GM23338 (cell line): ENCODE measurements around the gene BMPER. TPM values are rescaled to one million over a fixed set of nuclear protein-coding genes. Genes with fewer than 3 reads are reported as not detected.

Source experiments
- ATAC-seq: fragments of 200-7000 bp; cut with Tn5 transposase; 3 replicates; pipeline ENCODE4 v1.9.1; 2020
- DNase-seq: peaks from one replicate; pipeline ENCODE4 v3.0.0-alpha.2; 2015; ENCODE audit warnings: low spot score
- H2AFZ ChIP-seq: fragments of 200-600 bp; sonication (generic); 2 replicates; pipeline ENCODE4 v1.8.0; 2016; ENCODE audit warnings: antibody characterized with exemption, mild to moderate bottlenecking, moderate library complexity
- H3F3A ChIP-seq: fragments of 200-600 bp; sonication (generic); replicated peaks from 2 replicates; pipeline ENCODE4 v1.8.0; 2017; ENCODE audit warnings: antibody characterized with exemption, mixed run types, low read depth
- H3K27ac ChIP-seq: fragments of 200-600 bp; sonication (generic); 2 replicates; pipeline ENCODE4 v1.6.1; 2016; ENCODE audit warnings: low read depth
- H3K27me3 ChIP-seq: fragments of 200-600 bp; sonication (generic); 2 replicates; pipeline ENCODE4 v1.8.0; 2016; ENCODE audit warnings: mild to moderate bottlenecking, mixed run types, moderate library complexity; ENCODE audit not compliant: insufficient read depth
- H3K36me3 ChIP-seq: fragments of 200-600 bp; sonication (generic); 2 replicates; pipeline ENCODE4 v1.8.0; 2016; ENCODE audit warnings: mild to moderate bottlenecking; ENCODE audit not compliant: insufficient read depth
- H3K4me1 ChIP-seq: fragments of 200-600 bp; sonication (generic); 2 replicates; pipeline ENCODE4 v1.8.0; 2016; ENCODE audit warnings: mild to moderate bottlenecking, moderate library complexity; ENCODE audit not compliant: insufficient read depth
- H3K4me2 ChIP-seq: fragments of 200-600 bp; sonication (generic); 2 replicates; pipeline ENCODE4 v1.7.1; 2017; ENCODE audit warnings: mixed run types
- H3K4me3 ChIP-seq: fragments of 200-600 bp; sonication (generic); 2 replicates; pipeline ENCODE4 v1.6.1; 2016; ENCODE audit warnings: mixed run types
- H3K79me2 ChIP-seq: fragments of 200-600 bp; sonication (generic); replicated peaks from 2 replicates; pipeline ENCODE4 v1.8.0; 2017; ENCODE audit warnings: mild to moderate bottlenecking; ENCODE audit not compliant: insufficient read depth
- H3K9me2 ChIP-seq: fragments of 200-600 bp; sonication (generic); 2 replicates; pipeline ENCODE4 v1.8.0; 2017; ENCODE audit not compliant: insufficient read depth
- H4K20me1 ChIP-seq: fragments of 200-600 bp; sonication (generic); replicated peaks from 2 replicates; pipeline ENCODE4 v1.8.0; 2017; ENCODE audit warnings: mild to moderate bottlenecking; ENCODE audit not compliant: insufficient read depth
- H3K27ac Mint-ChIP-seq: 2 replicates; pipeline ENCODE4 v1.8.0; 2020; ENCODE audit warnings: inconsistent platforms, mild to moderate bottlenecking, moderate library complexity, mixed read lengths
- H3K27me3 Mint-ChIP-seq: 3 replicates; pipeline ENCODE4 v1.8.0; 2022; ENCODE audit warnings: low read depth, mild to moderate bottlenecking, moderate library complexity, mixed read lengths, inconsistent platforms; ENCODE audit not compliant: insufficient read depth, poor library complexity
- H3K36me3 Mint-ChIP-seq: 3 replicates; pipeline ENCODE4 v1.8.0; 2021; ENCODE audit warnings: low read depth, mild to moderate bottlenecking, inconsistent platforms, moderate library complexity, mixed read lengths
- H3K4me1 Mint-ChIP-seq: 3 replicates; pipeline ENCODE4 v1.8.0; 2020; ENCODE audit warnings: mild to moderate bottlenecking, inconsistent platforms, mixed read lengths
- H3K4me3 Mint-ChIP-seq: 3 replicates; pipeline ENCODE4 v1.8.0; 2021; ENCODE audit warnings: moderate library complexity, mild to moderate bottlenecking, inconsistent platforms, mixed read lengths
- H3K9me3 Mint-ChIP-seq: 3 replicates; pipeline ENCODE4 v1.8.0; 2020; ENCODE audit warnings: moderate library complexity, mild to moderate bottlenecking, inconsistent platforms, mixed read lengths
- CREB1 ChIP-seq: fragments of 250-450 bp; sonication (Bioruptor Pico); IDR thresholded peaks from 2 replicates; pipeline ENCODE4 v1.5.0; 2020; ENCODE audit warnings: low read depth, mild to moderate bottlenecking, moderate library complexity
- EZH2 ChIP-seq: fragments of 200-600 bp; sonication (generic); IDR thresholded peaks from one replicate; pipeline ENCODE4 v1.8.0; 2017; ENCODE audit warnings: antibody characterized with exemption, mild to moderate bottlenecking, low read depth; ENCODE audit not compliant: unreplicated experiment
- EZH2phosphoT487 ChIP-seq: fragments of 200-600 bp; sonication (generic); IDR thresholded peaks from one replicate; pipeline ENCODE4 v1.8.1; 2018; ENCODE audit warnings: antibody characterized with exemption; ENCODE audit not compliant: unreplicated experiment
- JUNB ChIP-seq: IDR thresholded peaks from one replicate; pipeline ENCODE4 v1.6.1; 2016; ENCODE audit warnings: antibody characterized with exemption; ENCODE audit not compliant: unreplicated experiment
- NANOG ChIP-seq: IDR thresholded peaks from 2 replicates; pipeline ENCODE4 v1.6.1; 2016; ENCODE audit warnings: antibody characterized with exemption, borderline replicate concordance
- STAT1 ChIP-seq: IDR thresholded peaks from one replicate; pipeline ENCODE4 v1.6.1; 2016; ENCODE audit warnings: antibody characterized with exemption; ENCODE audit not compliant: unreplicated experiment
- ZNF114 ChIP-seq: fragments of 250-450 bp; sonication (Bioruptor Pico); IDR thresholded peaks from 2 replicates; pipeline ENCODE4 v1.5.0; 2020; ENCODE audit warnings: mild to moderate bottlenecking, moderate library complexity
- ZNF331 ChIP-seq: fragments of 250-450 bp; sonication (Bioruptor Pico); IDR thresholded peaks from 2 replicates; pipeline ENCODE4 v1.5.0; 2020; ENCODE audit warnings: low read depth, mild to moderate bottlenecking, moderate library complexity
- polyA plus RNA-seq: library from polyadenylated mRNA; unstranded; fragments of >200 nt; fragmentation: Nextera tagmentation; extraction: Ambion mirVana; gene quantifications from 2 replicates; pipeline ENCODE4 v1.2.1, GENCODE V29; 2016
- total RNA-seq: library from RNA; depleted of rRNA; stranded (reverse); fragments of >200 nt; shearing (Covaris generic); gene quantifications from 2 replicates; pipeline ENCODE4 v1.2.3, GENCODE V29; 2014
- TF ChIP-seq, protein P1 (sequence below): IDR thresholded peaks from one replicate; pipeline ENCODE4 v1.6.1; 2018; ENCODE audit warnings: antibody characterized with exemption; ENCODE audit not compliant: unreplicated experiment
- TF ChIP-seq, protein P2 (sequence below): IDR thresholded peaks from 2 replicates; pipeline ENCODE4 v1.6.1; 2016; ENCODE audit warnings: antibody characterized with exemption
- TF ChIP-seq, protein P3 (sequence below), 2 experiments: fragments of 200-600 bp in 1 of 2; sonication (generic) in 1 of 2; conservative IDR thresholded peaks; 2 replicates each; pipeline versions ENCODE4 v1.5.1 to v1.6.1; 2016 to 2017; ENCODE audit warnings: antibody characterized with exemption in 2 of 2, low read depth in 2 of 2, mild to moderate bottlenecking in 2 of 2, moderate library complexity in 1 of 2

BMPER gene
- total and polyA plus RNA-seq, 2 experiments from 2014 or later = 0.53 to 1.4 TPM

DNA sequence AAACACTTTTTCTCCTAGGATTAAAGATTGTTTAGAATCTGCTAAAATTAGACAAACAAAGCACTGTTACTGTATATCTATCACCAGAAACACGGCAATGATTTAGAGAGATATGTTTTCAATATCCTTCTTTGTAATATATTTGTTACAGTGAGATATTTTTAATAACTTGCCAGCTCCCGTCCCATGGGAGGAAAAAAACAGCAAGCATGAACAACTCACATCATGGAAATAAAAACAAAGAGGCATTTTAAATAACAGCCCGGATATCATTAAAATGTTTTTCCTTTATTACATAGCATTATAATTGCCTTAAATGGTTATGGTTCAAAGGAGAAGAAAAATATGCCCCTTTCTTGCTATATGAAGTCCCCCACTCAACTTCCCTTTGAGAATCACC, 272.1 kb downstream of the BMPER start:
- Mint-ChIP-seq H3K4me1 (peaks cover 7% of the 10 kb centered on the region), H3K4me3 (no peak overlapping the region), H3K9me3 (peaks cover 12% of the 10 kb centered on the region), H3K27me3 (no peaks in the 10 kb centered on the region), H3K36me3 (peaks cover 19% of the 10 kb centered on the region), H3K27ac (no peak overlapping the region)
- TF ChIP-seq JUNB (no peak), EZH2 (no peak), ZNF114 (CRISPR knock-in tag) (no peak), ZNF331 (CRISPR knock-in tag) (no peak), NANOG (no peak), CREB1 (CRISPR knock-in tag) (no peak)
- TF ChIP-seq, protein P1, sequence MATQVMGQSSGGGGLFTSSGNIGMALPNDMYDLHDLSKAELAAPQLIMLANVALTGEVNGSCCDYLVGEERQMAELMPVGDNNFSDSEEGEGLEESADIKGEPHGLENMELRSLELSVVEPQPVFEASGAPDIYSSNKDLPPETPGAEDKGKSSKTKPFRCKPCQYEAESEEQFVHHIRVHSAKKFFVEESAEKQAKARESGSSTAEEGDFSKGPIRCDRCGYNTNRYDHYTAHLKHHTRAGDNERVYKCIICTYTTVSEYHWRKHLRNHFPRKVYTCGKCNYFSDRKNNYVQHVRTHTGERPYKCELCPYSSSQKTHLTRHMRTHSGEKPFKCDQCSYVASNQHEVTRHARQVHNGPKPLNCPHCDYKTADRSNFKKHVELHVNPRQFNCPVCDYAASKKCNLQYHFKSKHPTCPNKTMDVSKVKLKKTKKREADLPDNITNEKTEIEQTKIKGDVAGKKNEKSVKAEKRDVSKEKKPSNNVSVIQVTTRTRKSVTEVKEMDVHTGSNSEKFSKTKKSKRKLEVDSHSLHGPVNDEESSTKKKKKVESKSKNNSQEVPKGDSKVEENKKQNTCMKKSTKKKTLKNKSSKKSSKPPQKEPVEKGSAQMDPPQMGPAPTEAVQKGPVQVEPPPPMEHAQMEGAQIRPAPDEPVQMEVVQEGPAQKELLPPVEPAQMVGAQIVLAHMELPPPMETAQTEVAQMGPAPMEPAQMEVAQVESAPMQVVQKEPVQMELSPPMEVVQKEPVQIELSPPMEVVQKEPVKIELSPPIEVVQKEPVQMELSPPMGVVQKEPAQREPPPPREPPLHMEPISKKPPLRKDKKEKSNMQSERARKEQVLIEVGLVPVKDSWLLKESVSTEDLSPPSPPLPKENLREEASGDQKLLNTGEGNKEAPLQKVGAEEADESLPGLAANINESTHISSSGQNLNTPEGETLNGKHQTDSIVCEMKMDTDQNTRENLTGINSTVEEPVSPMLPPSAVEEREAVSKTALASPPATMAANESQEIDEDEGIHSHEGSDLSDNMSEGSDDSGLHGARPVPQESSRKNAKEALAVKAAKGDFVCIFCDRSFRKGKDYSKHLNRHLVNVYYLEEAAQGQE = no peak
- TF ChIP-seq, protein P2, sequence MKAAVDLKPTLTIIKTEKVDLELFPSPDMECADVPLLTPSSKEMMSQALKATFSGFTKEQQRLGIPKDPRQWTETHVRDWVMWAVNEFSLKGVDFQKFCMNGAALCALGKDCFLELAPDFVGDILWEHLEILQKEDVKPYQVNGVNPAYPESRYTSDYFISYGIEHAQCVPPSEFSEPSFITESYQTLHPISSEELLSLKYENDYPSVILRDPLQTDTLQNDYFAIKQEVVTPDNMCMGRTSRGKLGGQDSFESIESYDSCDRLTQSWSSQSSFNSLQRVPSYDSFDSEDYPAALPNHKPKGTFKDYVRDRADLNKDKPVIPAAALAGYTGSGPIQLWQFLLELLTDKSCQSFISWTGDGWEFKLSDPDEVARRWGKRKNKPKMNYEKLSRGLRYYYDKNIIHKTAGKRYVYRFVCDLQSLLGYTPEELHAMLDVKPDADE = no peak
- H3K27ac ChIP-seq = no peak overlapping the region
- no peak overlapping the region for H2AFZ ChIP-seq
- no peaks in the 10 kb centered on the region for H3K36me3 ChIP-seq
- no peaks in the 10 kb centered on the region for H3F3A ChIP-seq
- H3K4me2 ChIP-seq = no peak overlapping the region
- H3K9me2 ChIP-seq = peaks cover 9% of the 10 kb centered on the region
- H4K20me1 ChIP-seq = no peaks in the 10 kb centered on the region
- no peak overlapping the region for H3K4me3 ChIP-seq
- H3K4me1 ChIP-seq = no peaks in the 10 kb centered on the region
- DNase-seq (no peak), ATAC-seq (no peak)
- H3K79me2 ChIP-seq = no peaks in the 10 kb centered on the region
- no peaks in the 10 kb centered on the region for H3K27me3 ChIP-seq

DNA sequence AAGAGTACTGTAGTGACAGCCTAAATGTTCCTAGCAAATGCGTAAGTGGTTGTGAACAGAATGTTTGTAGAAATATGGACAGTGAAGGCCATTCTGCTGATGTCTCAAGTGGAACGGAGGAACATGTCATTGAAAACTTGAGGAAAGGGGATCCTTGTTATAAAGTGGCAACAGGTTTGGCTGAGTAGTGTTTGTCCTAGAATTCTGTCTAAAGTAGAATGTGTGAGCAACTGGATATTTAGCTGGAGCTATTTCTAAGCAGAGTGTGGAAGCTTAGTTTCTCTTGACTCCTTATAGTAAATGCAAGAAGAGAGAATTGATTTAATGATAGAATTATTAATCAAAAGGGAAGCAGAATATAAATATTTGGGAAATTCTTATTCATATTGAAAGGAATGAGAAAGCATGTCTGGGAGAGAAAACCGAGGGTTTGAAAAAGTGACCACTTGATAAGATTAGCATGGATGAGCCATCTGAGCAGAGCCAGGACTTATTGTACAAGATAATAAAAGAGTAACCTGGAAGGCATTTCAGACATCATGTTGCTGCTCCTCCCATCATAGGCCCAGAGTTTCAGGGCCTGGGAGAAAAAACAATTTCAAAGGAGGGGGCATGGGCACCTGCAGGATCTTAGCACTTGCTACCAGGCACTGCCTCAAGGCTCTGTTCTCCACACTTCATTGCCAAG, 276.1 kb downstream of the BMPER start:
- Mint-ChIP-seq H3K27ac (no peak overlapping the region), H3K4me3 (no peak overlapping the region), H3K4me1 (no peaks in the 10 kb centered on the region), H3K36me3 (peaks cover 5% of the 10 kb centered on the region; the same call in 1 of the 3 replicates), H3K27me3 (no peaks in the 10 kb centered on the region), H3K9me3 (0 out of 3 replicates have a peak, but pooled peaks cover 2% of the 10 kb centered on the region)
- peaks cover 3% of the 10 kb centered on the region; the same call in 1 of the 2 replicates for H3K9me2 ChIP-seq
- H3F3A ChIP-seq = no peaks in the 10 kb centered on the region
- no peaks in the 10 kb centered on the region for H3K79me2 ChIP-seq
- ATAC-seq (no peak), DNase-seq (no peak)
- no peaks in the 10 kb centered on the region for H3K36me3 ChIP-seq
- H2AFZ ChIP-seq = no peak overlapping the region
- H3K27ac ChIP-seq = no peak overlapping the region
- no peaks in the 10 kb centered on the region for H4K20me1 ChIP-seq
- H3K4me2 ChIP-seq = no peak overlapping the region
- H3K4me1 ChIP-seq = no peaks in the 10 kb centered on the region
- no peaks in the 10 kb centered on the region for H3K27me3 ChIP-seq
- no peak overlapping the region for H3K4me3 ChIP-seq
- TF ChIP-seq EZH2phosphoT487 = no peak
- TF ChIP-seq STAT1 = no peak
- TF ChIP-seq, protein P3, sequence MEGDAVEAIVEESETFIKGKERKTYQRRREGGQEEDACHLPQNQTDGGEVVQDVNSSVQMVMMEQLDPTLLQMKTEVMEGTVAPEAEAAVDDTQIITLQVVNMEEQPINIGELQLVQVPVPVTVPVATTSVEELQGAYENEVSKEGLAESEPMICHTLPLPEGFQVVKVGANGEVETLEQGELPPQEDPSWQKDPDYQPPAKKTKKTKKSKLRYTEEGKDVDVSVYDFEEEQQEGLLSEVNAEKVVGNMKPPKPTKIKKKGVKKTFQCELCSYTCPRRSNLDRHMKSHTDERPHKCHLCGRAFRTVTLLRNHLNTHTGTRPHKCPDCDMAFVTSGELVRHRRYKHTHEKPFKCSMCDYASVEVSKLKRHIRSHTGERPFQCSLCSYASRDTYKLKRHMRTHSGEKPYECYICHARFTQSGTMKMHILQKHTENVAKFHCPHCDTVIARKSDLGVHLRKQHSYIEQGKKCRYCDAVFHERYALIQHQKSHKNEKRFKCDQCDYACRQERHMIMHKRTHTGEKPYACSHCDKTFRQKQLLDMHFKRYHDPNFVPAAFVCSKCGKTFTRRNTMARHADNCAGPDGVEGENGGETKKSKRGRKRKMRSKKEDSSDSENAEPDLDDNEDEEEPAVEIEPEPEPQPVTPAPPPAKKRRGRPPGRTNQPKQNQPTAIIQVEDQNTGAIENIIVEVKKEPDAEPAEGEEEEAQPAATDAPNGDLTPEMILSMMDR (conservative IDR thresholded peaks at IDR 0.05; ENCODE audit: low read depth in 2 of 2) = no peak
- TF ChIP-seq, protein P2 = no peak
- TF ChIP-seq, protein P1 = no peak
- no peak for TF ChIP-seq JUNB
- no peak for TF ChIP-seq ZNF114 (CRISPR knock-in tag)
- TF ChIP-seq EZH2 = no peak
